Ishikawa (cell line): ENCODE measurements around the gene TPH2.
A peak's percentile ranks its signal among the peaks of the same experiment; 100 is the strongest.

ENCODE experiments used
- CREB1 ChIP-seq: IDR thresholded peaks from 2 replicates; pipeline ENCODE4 v1.6.1; 2012; ENCODE audit warnings: low read depth
- REST ChIP-seq: IDR thresholded peaks from 2 replicates; pipeline ENCODE4 v1.6.1; 2012; ENCODE audit warnings: low read depth, mild to moderate bottlenecking
- TEAD4 ChIP-seq: IDR thresholded peaks from 2 replicates; pipeline ENCODE4 v1.6.1; 2012
- YY1 ChIP-seq: IDR thresholded peaks from 2 replicates; pipeline ENCODE4 v1.6.1; 2012; ENCODE audit warnings: low read depth

GRCh38 chr12:72036393-72036792, 97.7 kb downstream of the TPH2 start:
- TF ChIP-seq YY1 (no peak), CREB1 (no peak), TEAD4 (peak; percentile 58; the same call in 1 of the 2 replicates), REST (no peak)
